ENCODE data around the gene SMC6.

GRCh38 chr2:17756668-17757067 lies 3.1 kb upstream of the SMC6 start:
- TF ChIP-seq SUZ12 (IDR thresholded peaks at IDR 0.05; ENCODE audit: extremely low read depth, insufficient read depth, insufficient read length) = no peak
- TF ChIP-seq ZNF274 (IDR thresholded peaks at IDR 0.05; ENCODE audit: low read depth, low read length) = no peak
